IPS-NIHi11 (cell line): Measurements from ENCODE around the gene METTL25B.

Experiments used
- DNase-seq: peaks from one replicate; pipeline ENCODE4 v3.0.0; 2012; ENCODE audit warnings: mixed read lengths, low spot score

METTL25B gene

DNA sequence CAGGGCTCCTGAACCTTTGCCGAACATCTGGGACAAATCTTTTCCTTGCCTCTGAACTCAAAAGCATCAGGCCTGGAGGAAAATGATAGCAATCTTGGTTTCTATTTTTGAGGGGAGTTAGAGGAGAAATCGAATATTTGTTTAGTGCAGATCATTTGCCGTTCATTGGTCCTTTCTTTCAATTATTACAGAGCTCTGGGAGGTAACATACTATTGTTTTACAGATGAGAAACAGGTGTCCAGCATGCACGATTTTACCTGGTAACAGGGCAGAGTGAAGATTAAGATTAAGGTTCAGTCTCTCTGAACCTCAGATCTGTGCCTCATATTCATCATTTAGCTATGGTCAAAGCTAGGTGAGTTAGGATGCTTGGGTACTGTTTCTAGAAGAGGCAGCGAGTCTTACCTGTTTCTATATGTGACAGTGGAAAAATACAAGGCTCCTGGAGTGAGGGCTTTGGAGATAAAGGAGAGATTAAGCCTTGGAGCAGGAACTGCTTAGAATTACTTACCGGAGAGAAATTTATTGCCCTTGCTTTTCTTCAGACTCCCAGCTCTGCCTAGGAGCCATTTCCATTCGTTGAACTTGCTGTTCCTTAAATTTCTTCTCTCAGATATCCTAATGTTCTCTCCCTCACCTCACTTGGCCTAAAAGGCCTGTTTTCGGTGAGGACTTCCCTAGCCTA is 40.5 kb downstream of the METTL25B start:
- DNase-seq = no peak

GRCh38 chr1:156772222-156772621 is 44.0 kb downstream of the METTL25B start:
- DNase-seq = no peak

GRCh38 chr1:156772728-156773497 is 44.6 kb downstream of the METTL25B start:
- DNase-seq = no peak

DNA sequence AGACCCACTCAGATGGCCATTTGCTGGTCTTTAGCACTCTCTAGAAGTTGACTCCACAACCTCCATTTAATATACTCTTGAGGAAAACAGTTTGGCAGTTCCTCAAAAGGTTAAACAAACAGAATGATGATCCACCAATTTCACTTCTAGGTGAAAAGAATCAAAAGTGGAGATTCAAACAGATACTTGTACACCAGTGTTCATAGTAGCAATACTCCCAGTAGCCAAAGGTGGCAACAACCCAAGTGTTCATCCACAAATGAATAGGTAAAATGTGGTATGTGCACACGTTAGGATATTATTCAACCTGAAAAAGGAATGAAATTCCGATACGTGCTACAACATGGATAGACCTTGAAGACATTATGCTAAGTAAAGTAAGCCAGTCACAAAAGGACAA is 45.3 kb downstream of the METTL25B start:
- no peak for DNase-seq

DNA sequence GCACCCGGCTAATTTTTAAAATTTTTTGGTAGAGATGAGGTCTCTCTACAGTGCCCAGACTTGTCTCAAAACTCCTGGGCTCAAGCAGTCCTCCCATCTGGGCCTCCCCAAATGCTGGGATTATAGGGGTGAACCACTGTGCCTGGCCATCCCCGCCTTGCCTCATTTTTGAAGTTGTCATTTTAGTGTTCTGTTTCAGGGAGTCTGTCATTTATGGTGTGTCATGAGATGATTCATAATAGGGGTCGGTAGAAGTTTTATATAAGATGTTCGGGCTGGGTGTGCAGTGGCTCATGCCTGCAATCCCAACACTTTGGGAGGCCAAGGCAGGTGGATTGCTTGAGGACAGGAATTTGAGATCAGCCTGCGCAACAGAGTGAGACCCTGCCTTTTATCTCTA is 47.5 kb downstream of the METTL25B start:
- no peak for DNase-seq

DNA sequence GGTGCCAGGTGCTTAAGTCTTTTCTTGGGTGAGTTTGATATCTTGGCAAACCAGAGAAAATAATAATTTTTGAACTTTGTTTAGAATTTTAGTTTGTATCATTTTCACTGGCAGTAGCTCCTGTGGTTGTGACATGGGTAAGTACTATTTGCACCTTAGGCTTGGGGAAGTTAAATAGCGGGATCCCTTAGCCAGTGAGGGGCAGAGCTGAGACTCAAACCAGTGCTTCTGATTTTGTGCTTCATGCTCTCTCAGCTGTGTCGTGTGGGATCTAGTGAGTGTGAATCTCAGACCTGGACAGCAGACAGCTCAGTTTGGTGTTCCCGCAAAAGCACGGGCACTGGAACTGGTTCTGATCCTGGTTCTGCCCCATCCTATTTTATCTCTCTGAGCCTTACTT is 48.7 kb downstream of the METTL25B start:
- no peak for DNase-seq

DNA sequence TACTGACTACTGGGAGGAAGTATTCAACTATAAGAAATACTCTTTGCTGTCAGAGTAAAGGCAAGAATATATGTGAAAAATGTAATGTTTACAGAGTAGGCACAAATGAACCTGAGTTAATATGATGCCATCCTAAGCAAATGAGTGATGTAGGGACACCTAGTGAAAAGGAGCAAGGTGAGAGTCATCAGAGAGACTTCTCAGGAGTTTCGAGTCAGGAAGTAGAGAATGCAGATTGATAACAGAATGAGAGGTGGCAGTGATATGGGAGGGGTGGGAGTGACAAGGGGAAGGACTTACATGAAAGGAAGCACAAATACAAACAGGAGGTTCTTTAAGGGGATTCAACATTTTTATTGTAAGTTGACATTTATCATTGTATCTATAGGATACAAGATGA is 49.3 kb downstream of the METTL25B start:
- no peak for DNase-seq

- DNase-seq = no peak
Observed at GRCh38 chr1:156781585-156782186, 53.4 kb downstream of the METTL25B start.

DNA sequence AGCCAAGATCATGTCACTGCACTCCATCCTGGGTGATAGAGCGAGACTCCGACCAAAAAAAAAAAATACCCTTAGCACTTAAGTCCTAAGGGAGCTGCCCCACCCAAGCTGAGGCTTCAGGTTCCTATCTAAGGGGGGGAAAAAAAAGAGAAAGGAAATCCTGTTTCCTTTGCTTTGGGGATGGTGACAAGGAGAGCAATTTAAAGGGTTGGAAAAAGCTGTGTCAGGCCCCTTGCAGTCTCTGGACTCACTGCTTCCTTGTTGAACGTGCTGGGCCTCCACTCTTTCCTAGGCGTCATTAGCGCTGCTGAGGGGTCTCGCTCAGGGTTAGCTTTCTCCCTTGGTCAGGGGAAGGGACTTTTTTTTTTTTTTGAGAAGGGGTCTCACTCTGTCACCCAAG is 57.2 kb downstream of the METTL25B start:
- no peak for DNase-seq
